Activated CD4-positive, alpha-beta T cell treated with anti-CD3 and anti-CD28 coated beads, Interleukin-2, amount 50 U/mL, for 48 hours (primary cell): ENCODE data around the gene UGT1A6.

Experiments used
- DNase-seq, 2 experiments: peaks; one replicate each; pipeline ENCODE4 v3.0.0-alpha.2; 2020

UGT1A6 gene

DNA sequence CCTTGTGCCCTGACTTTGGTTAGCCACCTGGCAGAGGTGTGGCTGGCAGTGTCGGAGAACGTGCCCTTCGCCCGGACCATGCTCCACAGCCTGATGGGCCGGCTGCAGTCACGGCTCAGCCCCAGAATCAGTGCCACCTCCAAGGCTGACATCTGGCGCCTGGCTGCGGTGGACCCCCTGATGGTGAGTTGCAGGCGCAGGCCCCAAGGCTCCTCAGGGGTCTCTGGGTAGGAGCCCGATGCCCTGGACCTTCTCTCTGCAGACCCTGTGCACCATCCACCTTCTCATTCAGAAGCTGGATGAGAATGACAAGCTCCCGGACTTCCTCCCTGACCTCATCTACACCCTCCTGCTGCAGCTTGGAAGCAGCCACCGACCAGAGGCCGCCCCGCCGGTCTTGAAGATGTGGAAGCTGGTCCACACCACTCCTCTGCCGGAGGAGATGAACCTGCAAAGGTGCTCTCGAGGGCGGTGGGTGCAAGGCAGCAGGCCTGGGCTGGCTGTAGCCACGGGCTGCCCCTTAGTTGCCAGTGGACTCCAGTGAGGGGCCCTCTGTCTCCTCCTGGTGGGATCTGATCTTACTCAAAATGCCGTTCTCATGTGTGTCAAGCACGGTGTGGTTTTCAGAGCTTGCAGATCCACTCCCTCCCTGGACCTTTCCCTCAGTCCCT is 129.5 kb downstream of the UGT1A6 start:
- no peak for DNase-seq
